22Rv1 (cell line): ENCODE measurements around the gene RELA.

Source experiments
- CTCF ChIP-seq: fragments of 450-650 bp; IDR thresholded peaks from 2 replicates; pipeline ENCODE4 v1.5.1; 2017; ENCODE audit warnings: mild to moderate bottlenecking
- ZFX ChIP-seq: fragments of 450-650 bp; IDR thresholded peaks from 2 replicates; pipeline ENCODE4 v1.6.1; 2017; ENCODE audit warnings: antibody characterized with exemption, borderline replicate concordance

- TF ChIP-seq CTCF (no peak), ZFX (no peak)
Measured at GRCh38 chr11:65636108-65637031, 26.3 kb downstream of the RELA start.
